GM18870 (cell line): ENCODE measurements around the gene SIN3A.
A peak's percentile ranks its signal among the peaks of the same experiment; 100 is the strongest.
"Not testable (repeated sequence)": the region's sequence is repeated elsewhere in the genome, so short reads cannot be mapped to it uniquely, and the experiment has no call there.

Source experiments
- ATAC-seq: cut with Tn5 transposase; IDR thresholded peaks from one replicate; pipeline ENCODE4 v1.9.1; 2021; ENCODE audit warnings: moderate library complexity; ENCODE audit not compliant: unreplicated experiment

The SIN3A gene

GRCh38 chr15:75451674-75452363 lies at the start of gene SIN3A:
Gene SIN3A, minus strand, starts transcription at chr15:75451690. Its CDS starts 21,315 bp downstream, at chr15:75430375.
- peak; percentile 52 for ATAC-seq

DNA sequence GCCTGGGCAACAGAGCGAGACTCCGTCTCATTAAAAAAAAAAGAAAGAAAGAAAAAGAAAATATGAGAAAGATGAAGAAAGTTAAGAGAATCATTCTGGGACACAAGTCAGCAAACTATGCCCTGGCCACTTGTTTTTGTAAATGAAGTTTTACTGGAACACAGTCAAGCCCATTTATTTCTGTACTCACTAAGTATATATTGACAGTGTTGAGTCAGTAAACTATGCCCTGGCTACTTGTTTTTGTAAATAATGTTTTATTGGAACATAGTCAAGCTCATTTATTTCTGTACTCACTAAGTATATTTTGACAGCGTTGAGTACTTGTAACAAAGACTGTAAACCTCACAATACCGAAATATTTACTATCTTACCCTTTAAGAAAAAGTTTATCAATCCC lies 42.2 kb upstream of the SIN3A start:
- no peak for ATAC-seq

GRCh38 chr15:75483961-75484360 lies 32.5 kb upstream of the SIN3A start:
- ATAC-seq, result no peak

DNA sequence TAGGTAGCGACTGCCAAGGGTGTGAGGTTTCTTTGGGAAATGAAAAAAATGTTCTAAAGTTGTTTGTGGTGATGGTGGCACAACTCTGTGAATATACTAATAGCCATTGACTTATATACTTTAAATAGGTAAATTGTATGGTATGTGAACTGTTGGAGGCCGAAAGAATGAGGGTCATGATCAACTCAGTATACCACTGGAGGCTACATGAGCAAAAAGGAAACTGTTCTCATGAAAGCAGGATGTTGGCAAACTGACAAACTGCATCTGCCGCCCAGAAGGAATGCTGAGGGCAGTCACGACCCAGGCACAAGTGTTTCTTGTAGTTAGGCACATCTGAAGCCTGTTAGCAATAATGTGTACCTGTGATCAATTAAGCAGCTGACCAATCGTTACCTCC lies 32.1 kb upstream of the SIN3A start:
- ATAC-seq, result not testable (repeated sequence)

- ATAC-seq, result no peak
Observed at GRCh38 chr15:75483106-75483505, 31.6 kb upstream of the SIN3A start.

DNA sequence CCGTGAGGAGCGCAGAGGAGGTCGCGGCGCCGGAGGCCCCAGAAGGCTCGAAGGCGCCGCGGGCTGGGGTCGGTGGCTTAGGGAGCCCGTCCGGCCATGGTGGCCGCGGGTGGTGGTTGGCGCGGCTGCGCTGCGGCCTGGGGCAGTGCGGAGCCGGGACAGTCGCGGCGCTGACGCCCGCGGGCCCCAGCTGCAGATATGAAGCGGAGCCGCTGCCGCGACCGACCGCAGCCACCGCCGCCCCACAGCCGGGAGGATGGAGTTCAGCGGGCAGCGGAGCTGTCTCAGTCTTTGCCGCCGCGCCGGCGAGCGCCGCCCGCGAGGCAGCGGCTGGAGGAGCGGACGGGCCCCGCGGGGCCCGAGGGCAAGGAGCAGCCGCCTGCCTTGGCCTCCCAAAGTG lies 29.0 kb upstream of the SIN3A start:
- ATAC-seq, result not testable (repeated sequence)

DNA sequence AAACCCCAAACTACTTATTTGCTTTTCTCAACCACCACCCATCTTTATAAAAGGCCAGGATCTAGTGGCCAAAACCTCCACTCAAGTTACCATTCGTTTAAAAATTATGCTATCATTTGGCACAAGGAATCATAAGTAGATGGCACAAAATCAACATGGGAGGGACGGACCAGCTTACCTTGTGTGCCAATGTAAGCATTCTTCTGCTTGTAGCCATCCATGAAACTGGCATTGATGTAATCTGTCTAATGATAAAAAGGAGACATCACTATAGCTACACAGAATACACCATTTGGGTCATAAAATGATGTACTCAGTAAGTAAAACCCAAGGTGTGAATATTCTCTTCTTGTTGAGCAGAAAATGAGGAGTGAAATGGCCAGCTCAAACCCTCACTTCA lies 28.2 kb upstream of the SIN3A start:
- no peak for ATAC-seq

DNA sequence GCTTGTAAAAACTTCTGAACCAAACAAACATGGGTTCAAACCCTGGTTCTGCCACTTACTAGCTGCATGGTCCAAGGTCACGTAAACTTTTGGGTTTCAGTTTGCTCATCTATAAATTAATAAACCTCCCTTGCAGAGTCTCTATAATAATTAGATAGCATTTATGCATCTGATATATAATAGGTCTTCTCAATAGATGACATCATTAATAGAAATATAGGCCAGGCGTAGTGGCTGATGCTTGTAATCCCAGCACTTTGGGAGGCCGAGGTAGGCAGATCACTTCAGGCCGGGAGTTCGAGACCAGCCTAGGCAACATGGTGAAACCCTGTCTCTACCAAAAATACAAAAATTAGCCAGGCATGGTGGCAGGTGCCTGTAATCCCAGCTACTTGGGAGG lies 25.6 kb upstream of the SIN3A start:
- not testable (repeated sequence) for ATAC-seq

DNA sequence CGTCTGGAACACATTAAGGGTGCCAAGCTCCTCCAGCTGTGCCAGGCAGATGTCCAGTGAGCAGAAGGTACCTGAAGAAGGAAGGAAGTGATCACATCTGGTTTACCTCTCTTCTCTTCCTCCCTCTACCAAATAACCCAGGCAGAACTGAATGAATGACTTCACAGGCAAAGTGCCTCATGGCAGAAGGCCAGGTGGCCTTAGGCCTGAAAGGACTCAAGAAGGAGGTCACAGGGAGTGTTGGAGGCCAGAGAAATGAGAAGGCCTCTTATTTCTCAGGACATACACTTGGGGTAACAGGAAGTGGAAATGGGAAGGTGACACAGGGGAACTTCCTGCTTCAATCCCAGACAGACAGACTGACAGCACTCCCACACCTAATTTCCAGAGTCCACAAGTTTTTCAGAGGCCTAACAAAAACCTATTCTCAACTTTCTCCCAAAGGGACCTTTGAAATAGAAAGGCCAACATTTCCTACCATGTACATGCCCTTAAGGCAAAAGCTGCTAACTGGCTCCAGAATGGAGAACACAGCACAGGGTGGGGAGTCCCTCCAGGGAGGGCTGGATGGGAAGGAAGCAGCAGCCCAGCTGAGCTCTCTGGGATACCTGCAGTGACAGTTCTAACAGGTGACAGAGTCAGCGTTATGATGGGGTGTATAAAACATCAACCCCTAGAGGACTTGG lies 17.6 kb upstream of the SIN3A start:
- ATAC-seq, result no peak

DNA sequence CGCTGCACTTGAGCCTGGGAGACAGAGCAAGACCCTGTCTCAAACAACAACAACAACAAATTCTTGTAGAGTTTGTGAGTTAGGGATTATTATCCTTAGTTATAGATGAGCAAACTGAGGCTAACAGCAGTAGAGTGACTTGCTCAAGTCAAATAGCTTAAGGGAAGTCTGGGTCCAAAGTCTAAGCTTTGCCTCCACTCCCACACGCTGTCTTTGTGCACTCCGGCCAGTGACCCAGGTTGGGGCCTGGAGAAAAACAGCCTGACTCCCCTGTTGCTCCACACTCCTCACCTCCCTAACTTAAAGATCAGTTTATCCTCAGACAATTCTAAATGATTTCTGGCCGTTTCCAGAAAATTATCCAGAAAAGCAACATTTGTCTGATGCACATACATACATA lies 9.2 kb upstream of the SIN3A start:
- ATAC-seq, result no peak

- ATAC-seq, result no peak
Observed at GRCh38 chr15:75459581-75459980, 8.1 kb upstream of the SIN3A start.

DNA sequence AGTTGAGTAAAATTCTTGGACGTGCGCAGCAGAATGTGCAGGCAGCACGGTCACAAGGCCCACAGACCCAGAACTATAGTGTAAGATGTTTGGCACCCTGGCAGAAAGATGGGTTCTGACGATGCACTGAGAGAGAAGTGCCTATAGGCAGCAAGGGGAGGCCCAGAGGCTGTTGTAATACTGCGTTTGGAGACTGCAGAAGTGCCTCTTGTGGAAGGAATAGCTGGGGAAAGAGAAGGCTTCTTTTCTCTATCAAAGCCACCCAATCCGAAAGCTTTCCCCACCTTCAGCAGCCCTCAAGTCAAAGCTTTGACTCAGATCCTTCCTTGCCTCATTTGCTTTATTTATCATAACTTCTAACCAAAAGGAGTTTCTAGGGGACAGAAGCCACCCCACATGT lies 5.2 kb upstream of the SIN3A start:
- ATAC-seq, result no peak

DNA sequence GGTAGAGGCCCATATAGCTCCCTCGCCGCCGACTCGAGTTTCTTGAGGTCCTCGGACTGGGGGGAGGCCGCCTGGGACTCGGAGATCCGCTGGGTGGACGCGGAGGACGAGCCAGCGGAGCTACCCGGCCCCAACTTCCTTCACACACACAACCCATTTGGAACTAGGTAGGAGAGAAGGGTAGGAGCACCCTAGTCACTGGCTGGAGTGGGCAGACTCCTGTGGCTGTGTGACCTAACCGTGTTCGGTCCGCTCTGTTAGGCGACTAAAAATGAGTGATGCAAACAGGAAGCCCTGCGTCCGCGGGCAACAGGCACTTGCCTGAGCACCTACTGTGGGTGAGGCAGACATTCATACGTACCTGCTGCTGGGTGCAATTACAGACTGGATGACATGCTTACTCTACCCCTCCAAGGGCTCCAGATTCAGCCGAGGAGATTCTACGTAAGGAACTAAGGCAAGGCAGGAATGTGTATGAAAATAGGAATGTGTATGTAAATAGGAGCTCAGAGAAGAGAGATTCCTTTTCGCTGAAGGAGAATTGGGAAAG lies 4.6 kb upstream of the SIN3A start:
- no peak for ATAC-seq

GRCh38 chr15:75455424-75455981 lies 4.0 kb upstream of the SIN3A start:
- no peak for ATAC-seq

DNA sequence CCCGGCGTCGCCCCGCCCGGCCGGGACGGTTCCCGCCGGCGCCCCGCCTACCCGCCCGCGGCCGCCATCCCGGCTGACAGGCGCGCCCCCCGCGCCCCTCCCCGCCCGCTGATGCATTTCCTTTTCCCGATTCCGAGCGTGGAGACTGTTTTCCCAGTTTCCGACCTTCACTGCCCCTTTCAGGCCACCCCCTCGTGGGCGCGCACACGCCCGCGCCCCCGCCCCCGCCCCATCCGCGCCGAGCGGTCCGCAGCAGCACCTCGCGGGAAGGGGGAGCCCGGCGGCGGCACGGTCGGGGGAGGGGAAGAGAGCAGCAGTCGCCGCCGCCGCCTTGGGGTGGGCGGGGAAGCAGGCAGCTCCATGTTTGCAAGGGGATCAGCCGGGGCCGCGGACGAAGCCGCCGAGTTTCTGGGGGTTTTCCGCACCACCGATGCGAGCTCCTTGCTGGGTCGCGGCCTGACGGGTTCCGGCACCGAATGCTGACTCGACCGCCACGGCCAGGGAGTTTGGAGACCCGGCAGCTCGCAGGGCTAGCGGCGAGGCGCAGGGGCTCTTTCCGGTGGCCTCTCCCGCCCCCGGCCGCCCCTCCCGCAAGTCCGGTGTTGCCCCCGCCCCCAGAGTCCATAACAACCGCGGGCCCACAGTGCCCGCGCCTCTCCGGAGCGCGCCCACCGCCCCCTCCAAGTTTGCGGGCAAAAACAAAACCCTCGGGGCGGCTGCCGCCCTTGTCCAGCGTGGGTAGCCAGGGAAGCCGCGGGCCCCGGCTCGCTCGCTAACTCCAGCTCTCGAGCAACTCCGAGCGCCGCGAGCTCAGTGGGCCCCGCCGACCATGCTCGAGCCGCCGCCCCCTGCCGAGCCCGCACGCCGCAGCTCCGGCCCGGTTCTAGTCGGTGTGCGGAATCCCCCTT lies 3.2 kb upstream of the SIN3A start:
- no peak for ATAC-seq

- ATAC-seq, result peak; percentile 43
Observed at GRCh38 chr15:75453703-75454470, 2.4 kb upstream of the SIN3A start.

- no peak for ATAC-seq
Observed at GRCh38 chr15:75452865-75453702, 1.6 kb upstream of the SIN3A start.

DNA sequence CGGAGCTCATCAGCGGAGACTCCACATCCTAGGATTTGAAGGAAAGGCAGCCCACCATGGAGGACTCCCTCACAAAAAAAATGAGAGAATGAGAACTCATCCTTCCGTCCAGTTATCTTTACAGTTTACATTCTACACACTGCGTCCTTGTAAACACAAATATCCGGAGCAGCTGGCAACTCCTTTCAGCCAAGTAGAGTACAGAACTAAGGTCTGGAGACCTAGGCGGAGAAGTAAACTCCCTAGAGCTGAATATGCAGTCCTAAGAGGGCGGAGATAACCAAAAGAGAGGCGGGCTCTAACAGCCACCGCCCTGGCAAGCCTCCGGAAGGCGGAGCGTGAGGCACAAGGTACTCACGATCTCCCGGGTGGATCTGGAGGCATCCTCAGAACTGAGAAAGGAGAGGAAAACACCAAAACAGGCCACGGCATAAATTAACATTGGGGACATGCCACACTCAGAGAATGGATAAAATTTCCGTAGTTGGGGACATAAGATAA lies 924 bp upstream of the SIN3A start:
- no peak for ATAC-seq

DNA sequence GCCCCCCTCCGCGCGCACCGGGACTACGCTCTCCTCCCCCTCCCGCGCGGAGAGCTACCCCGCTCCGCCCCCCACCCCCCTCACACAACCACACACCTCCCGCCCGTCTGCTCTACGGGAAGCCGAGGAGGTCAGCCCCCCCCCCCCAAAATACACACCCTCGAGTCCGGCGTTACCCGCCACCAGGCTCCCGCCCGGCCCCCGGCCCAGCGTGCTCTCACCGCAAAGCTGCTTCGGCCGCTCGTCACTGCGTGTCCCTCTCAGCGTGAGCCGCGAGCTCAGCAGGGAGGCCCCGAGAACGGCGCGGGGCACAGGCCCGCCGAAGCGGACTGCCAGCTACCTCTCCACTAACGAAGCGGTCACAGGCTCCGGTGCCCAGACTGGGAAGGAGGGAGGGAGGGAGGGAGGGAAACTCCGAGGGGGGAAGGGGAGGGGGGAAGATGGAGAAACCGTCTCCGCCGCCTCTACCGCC lies 252 bp downstream of the SIN3A start:
- no peak for ATAC-seq
